Jurkat, Clone E6-1 (cell line): ENCODE data around the gene CORO2B.

Experiments used
- DNase-seq: peaks from one replicate; pipeline ENCODE4 v3.0.0-alpha.2; 2011; ENCODE audit warnings: low read depth, low spot score
- H3K4me3 ChIP-seq: 2 replicates; pipeline ENCODE4 v1.5.1; 2011; ENCODE audit warnings: mild to moderate bottlenecking, low read length, control low read depth, moderate library complexity

CORO2B gene

DNA sequence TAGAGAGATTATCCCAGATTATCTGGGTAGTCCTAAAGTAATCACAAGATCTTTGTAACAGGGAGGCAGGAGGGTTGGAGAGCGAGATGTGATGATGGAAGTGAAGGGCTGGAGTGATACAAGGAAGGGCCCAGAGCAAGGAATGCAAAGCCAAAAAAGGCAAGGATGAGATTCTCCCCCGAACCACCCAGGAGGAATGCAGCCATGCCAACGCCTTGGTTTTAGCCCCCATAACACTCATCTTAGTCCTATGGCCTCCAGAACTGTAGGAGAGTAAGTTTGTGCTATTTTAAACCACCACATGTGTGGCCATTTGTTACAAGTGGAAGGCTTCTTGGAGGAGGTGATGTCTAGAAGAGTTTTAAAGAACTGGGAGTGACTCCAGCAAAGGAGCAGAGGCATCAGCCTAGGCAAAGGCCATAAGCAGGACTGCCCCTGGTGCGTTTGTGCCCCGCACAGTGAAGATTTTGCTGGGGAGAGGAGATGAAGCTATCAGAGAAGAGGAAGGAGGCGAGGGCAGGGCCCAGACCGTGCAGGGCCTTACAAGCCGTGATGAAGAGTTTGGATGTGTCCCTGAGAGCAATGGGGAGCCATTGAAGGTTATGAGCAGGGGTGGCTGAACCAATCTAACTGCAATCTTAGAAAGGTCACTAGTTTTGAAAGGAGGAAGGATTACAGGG, 25.3 kb upstream of the CORO2B start:
- H3K4me3 ChIP-seq: no peak overlapping the region
- no peak for DNase-seq

GRCh38 chr15:68553994-68554720, 24.6 kb upstream of the CORO2B start:
- peak; percentile 28 for DNase-seq
- H3K4me3 ChIP-seq: no peak overlapping the region

GRCh38 chr15:68554721-68555678, 23.8 kb upstream of the CORO2B start:
- DNase-seq: no peak
- H3K4me3 ChIP-seq: no peak overlapping the region

- no peak overlapping the region for H3K4me3 ChIP-seq
- DNase-seq: no peak
These were observed 23.1 kb upstream of the CORO2B start for GRCh38 chr15:68555679-68556037.

GRCh38 chr15:68556139-68556990, 22.4 kb upstream of the CORO2B start:
- no peak overlapping the region for H3K4me3 ChIP-seq
- no peak for DNase-seq

DNA sequence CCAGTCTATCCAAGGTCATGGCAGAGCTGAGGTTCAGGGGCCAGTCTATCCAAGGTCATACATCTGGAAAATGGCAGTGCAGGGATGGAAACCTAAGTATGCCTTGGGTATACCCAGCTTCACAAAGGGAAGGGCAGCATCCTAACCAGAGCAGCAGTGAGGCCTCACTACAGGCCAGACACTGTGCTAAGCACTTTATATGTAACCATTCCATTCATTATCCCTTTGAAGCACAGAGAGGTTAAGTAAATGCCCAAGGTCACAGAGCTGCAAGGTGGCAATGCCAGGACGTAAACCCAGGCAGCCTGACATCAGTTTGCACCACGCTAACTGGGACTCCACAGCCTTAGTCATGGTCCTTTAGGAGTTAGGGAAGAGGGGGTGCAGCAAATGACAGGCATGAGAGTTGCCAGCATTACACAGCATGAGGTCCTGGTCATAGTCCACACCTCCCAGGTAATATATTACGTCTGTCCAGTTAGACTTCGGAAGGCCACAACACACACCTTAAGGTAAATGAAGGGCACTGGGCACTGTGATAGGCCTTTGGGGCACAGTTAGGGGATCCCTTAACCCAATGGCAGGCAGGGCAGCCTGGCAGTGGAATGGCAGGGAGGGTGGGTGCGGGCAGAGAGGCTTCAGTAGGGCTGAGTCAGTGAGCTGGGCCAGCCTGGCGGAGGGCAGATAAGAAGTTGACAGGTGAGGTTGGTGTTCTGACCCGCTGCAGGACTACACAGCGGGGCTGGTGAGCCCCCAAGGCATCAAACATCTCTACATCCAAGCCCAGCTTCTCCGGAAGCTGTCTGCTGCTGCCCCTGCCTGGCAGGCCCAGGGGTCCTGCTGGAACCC, 21.1 kb upstream of the CORO2B start:
- DNase-seq: no peak
- no peak overlapping the region for H3K4me3 ChIP-seq

DNA sequence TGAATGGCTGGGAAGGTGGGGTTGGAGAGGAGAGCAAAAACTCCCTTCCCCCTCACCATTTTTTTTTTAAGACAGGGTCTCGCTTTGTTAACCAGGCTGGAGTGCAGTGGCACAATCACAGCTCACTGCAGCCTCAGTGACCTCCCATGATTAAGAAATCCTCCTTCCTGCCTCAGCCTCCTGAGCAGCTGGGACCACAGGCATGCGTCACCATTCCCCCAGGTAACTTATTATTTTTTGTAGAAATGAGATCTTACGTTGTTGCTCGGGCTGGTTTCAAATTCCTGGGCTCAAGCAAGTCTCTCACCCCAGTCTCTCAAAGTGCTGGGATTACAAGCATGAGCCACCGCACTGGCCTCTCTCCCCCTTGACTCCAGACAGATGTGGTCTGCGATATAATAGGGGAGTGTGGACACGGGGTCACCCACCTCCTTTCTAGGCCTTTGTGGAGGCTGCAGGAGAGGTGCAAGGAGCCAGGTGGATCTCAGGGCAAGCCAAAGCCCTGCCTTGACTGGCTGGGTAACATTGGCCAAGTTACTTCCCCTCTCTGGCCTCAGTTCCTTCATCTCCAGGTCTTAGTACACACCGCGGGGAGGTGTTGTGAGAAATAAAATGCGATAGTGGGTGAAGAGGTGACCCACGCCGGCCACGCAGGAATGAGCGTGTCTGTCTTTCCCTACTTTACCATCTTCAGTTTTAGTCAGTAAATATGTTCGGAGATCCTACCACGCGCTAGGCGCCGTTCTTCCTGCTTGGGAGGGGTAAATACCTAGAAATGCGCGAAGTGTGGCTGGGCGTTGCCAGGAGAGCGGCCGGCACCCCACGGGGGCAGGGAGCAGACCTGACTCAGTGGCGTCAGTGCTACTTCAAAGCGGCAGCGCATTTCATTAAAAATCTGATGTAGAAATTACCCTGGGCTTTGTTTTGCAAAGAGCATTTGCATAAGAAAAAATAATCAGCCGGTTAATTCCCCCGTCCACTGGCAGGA, 20.2 kb upstream of the CORO2B start:
- no peak overlapping the region for H3K4me3 ChIP-seq
- no peak for DNase-seq

- DNase-seq: peak; percentile 27
- peak overlapping the region; percentile 23 for H3K4me3 ChIP-seq
These were observed 19.2 kb upstream of the CORO2B start for GRCh38 chr15:68559345-68560310.

DNA sequence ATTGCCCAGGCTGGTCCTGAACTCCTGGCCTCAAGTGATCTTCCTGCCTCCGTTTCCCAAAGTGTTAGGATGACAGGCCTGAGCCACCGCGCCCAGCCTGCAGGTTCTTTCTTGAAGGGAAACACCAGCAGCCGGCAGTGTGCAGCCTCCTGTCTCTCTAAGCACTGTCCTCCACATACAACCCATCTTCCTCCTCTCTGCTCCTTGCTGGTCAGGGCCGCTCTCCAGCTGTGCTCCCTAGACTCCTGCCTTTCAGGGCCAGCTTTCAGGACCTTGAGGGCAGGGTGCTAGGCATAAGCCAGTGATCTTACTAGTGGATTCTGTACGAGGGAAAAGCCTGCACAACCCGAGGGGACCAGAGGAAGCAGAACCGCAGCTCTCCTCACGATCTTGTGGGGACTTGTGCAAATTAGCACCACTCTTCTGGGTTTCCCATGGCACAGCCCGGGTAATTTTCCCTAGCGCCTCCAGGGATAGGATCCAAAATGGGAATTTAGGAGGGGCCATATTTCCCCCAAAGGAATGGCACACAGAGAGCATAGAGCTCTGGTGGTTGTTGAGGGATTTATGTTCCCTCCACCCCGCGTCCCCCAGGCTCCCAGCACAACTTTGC, 18.2 kb upstream of the CORO2B start:
- no peak overlapping the region for H3K4me3 ChIP-seq
- DNase-seq: no peak

GRCh38 chr15:68561171-68561900, 17.5 kb upstream of the CORO2B start:
- no peak for DNase-seq
- no peak overlapping the region for H3K4me3 ChIP-seq

GRCh38 chr15:68561901-68562300, 16.9 kb upstream of the CORO2B start:
- DNase-seq: no peak
- H3K4me3 ChIP-seq: no peak overlapping the region

DNA sequence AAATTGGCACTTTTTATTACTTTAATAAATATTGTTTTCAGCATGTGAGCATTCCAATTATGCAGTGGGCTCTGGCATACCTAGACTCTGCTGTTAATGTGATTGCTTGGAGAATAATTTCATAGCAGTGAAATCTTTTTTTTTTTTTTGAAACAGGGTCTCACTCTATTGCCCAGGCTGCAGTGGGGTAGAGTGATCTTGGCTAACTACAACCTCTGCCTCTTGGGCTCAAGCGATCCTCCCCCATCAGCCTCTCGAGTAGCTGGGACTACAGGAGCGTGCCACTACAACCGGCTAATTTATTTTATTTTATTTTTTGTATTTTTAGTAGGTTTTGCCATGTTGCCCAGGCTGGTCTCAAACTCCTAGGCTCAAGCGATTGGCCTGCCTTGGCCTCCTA, 14.6 kb upstream of the CORO2B start:
- DNase-seq: no peak
- H3K4me3 ChIP-seq: no peak overlapping the region

DNA sequence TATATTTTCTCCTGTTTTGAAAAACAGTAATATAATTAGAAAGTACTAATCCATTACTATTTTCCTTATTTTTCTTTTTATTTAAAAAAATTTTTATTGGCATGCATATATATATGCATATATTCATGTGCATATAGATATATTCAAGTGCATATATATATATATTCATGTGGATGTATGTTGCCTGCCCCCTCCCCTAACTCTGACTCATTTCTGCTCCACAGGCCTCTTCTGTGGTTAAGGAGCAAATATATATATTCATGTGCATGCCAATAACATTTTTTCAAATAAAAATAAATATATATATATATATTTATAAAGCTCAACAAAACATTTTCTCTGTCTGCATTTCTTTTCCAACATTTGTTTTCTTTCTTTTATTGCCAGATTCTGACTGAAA, 13.6 kb upstream of the CORO2B start:
- H3K4me3 ChIP-seq: no peak overlapping the region
- no peak for DNase-seq

GRCh38 chr15:68565726-68566125, 13.1 kb upstream of the CORO2B start:
- DNase-seq: no peak
- H3K4me3 ChIP-seq: no peak overlapping the region

DNA sequence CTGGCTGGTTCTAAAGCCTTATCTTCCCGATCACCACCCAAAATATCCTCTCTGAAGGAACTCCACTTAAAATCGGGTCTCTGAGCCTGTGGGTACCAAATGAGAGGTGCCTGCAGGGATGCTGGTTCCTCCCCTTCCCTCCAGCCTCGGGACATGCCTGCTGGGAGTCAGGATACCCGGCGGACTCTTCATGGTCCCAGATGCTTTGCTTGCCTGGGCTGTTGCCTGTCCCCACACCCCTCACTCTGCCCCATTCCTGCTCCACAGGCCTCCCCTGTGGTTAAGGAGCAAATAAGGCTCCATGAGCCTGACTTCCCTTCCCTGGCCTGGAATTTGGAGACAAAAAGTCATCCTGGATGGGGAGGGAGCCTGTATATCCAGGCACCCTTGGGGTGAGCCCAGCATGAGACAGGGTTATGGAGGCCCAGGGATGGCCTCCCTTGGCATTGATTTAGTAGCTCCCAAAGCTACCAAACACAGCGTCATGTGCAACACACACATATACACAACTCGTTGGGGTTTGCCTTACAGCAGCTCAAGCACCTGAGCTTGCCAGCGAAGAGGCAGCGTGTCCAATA, 12.3 kb upstream of the CORO2B start:
- DNase-seq: no peak
- no peak overlapping the region for H3K4me3 ChIP-seq
